Rectal smooth muscle tissue (tissue), 1 donor: ENCODE data around the gene LSMEM2.
"Not testable (repeated sequence)": the region's sequence is repeated elsewhere in the genome, so short reads cannot be mapped to it uniquely, and the experiment has no call there.

Experiments
- H3K27ac ChIP-seq: one replicate; pipeline ENCODE4 v1.7.0; 2013; ENCODE audit warnings: low read depth, low read length, inconsistent platforms
- H3K27me3 ChIP-seq: one replicate; pipeline ENCODE4 v1.7.0; 2013; ENCODE audit warnings: low read length; ENCODE audit not compliant: control insufficient read depth, insufficient read depth
- H3K36me3 ChIP-seq: one replicate; pipeline ENCODE4 v1.7.0; 2013; ENCODE audit warnings: low read length; ENCODE audit not compliant: control insufficient read depth, insufficient read depth
- H3K4me1 ChIP-seq: one replicate; pipeline ENCODE4 v1.7.0; 2013; ENCODE audit warnings: low read length; ENCODE audit not compliant: control insufficient read depth, insufficient read depth
- H3K4me3 ChIP-seq: one replicate; pipeline ENCODE4 v1.7.0; 2013; ENCODE audit warnings: low read length
- H3K9ac ChIP-seq: one replicate; pipeline ENCODE4 v1.7.0; 2013; ENCODE audit warnings: low read length

Gene LSMEM2

GRCh38 chr3:50302095-50303012 is 23.5 kb downstream of the LSMEM2 start:
- peak overlapping the region; percentile 12 for H3K4me3 ChIP-seq

GRCh38 chr3:50303013-50303815 is 24.3 kb downstream of the LSMEM2 start, which contains the start of gene HYAL1:
HYAL1 (minus strand) TSS chr3:50303574; CDS start chr3:50302956, 618 bp downstream.
- Histone ChIP-seq H3K27me3 (no peaks in the 10 kb centered on the region), H3K4me1 (peaks cover 10% of the 10 kb centered on the region), H3K9ac (no peak within 1 kb of the TSS), H3K4me3 (peak within 1 kb of the TSS; percentile 30), H3K36me3 (no peaks in the 10 kb centered on the region), H3K27ac (peak within 1 kb of the TSS; percentile 57)

More at GRCh38 chr3:50302095-50303012, 23.5 kb downstream of the LSMEM2 start:
- H3K27me3 ChIP-seq, result no peaks in the 10 kb centered on the region
- peaks cover 10% of the 10 kb centered on the region for H3K4me1 ChIP-seq
- H3K9ac ChIP-seq, result no peak overlapping the region
- no peaks in the 10 kb centered on the region for H3K36me3 ChIP-seq
- peak overlapping the region; percentile 12 for H3K27ac ChIP-seq

GRCh38 chr3:50304601-50305000 is 25.7 kb downstream of the LSMEM2 start:
- no peak overlapping the region for H3K9ac ChIP-seq
- peaks cover 3% of the 10 kb centered on the region for H3K4me1 ChIP-seq
- no peaks in the 10 kb centered on the region for H3K36me3 ChIP-seq
- H3K27me3 ChIP-seq, result no peaks in the 10 kb centered on the region
- H3K4me3 ChIP-seq, result no peak overlapping the region
- no peak overlapping the region for H3K27ac ChIP-seq

- H3K4me1 ChIP-seq, H3K27ac ChIP-seq, H3K4me3 ChIP-seq, H3K36me3 ChIP-seq, H3K27me3 ChIP-seq, H3K9ac ChIP-seq: not testable (repeated sequence)
Measured at GRCh38 chr3:50312041-50312440, 33.2 kb downstream of the LSMEM2 start.

GRCh38 chr3:50314342-50314741 is 35.5 kb downstream of the LSMEM2 start:
- peaks cover 8% of the 10 kb centered on the region for H3K36me3 ChIP-seq
- no peak overlapping the region for H3K4me3 ChIP-seq
- H3K27ac ChIP-seq, result no peak overlapping the region
- peaks cover 6% of the 10 kb centered on the region for H3K4me1 ChIP-seq
- no peaks in the 10 kb centered on the region for H3K27me3 ChIP-seq
- H3K9ac ChIP-seq, result no peak overlapping the region

GRCh38 chr3:50314816-50315215 is 35.9 kb downstream of the LSMEM2 start:
- no peak overlapping the region for H3K4me3 ChIP-seq
- no peak overlapping the region for H3K9ac ChIP-seq
- peaks cover 8% of the 10 kb centered on the region for H3K36me3 ChIP-seq
- peaks cover 11% of the 10 kb centered on the region for H3K4me1 ChIP-seq
- no peak overlapping the region for H3K27ac ChIP-seq
- H3K27me3 ChIP-seq, result no peaks in the 10 kb centered on the region

- peak overlapping the region; percentile 34 for H3K4me3 ChIP-seq
- H3K36me3 ChIP-seq, result peaks cover 8% of the 10 kb centered on the region
- H3K9ac ChIP-seq, result peak overlapping the region; percentile 74
- H3K4me1 ChIP-seq, result peaks cover 17% of the 10 kb centered on the region
- peak overlapping the region; percentile 54 for H3K27ac ChIP-seq
- no peaks in the 10 kb centered on the region for H3K27me3 ChIP-seq
Measured at GRCh38 chr3:50316657-50317242, 37.9 kb downstream of the LSMEM2 start.

GRCh38 chr3:50317300-50317699 is 38.4 kb downstream of the LSMEM2 start:
- Histone ChIP-seq H3K27ac (peak overlapping the region; percentile 54), H3K27me3 (no peaks in the 10 kb centered on the region)

GRCh38 chr3:50318163-50318562 is 39.3 kb downstream of the LSMEM2 start:
- Histone ChIP-seq H3K27ac (no peak overlapping the region), H3K27me3 (no peaks in the 10 kb centered on the region), H3K4me3 (peak overlapping the region; percentile 1), H3K4me1 (peaks cover 21% of the 10 kb centered on the region), H3K36me3 (peaks cover 8% of the 10 kb centered on the region), H3K9ac (no peak overlapping the region)

More at GRCh38 chr3:50317300-50317699, 38.4 kb downstream of the LSMEM2 start:
- Histone ChIP-seq H3K36me3 (peaks cover 8% of the 10 kb centered on the region), H3K4me3 (peak overlapping the region; percentile 34), H3K9ac (peak overlapping the region; percentile 74), H3K4me1 (peaks cover 21% of the 10 kb centered on the region)

- Histone ChIP-seq H3K4me3 (peak overlapping the region; percentile 1), H3K27me3 (no peaks in the 10 kb centered on the region), H3K36me3 (peaks cover 8% of the 10 kb centered on the region), H3K27ac (no peak overlapping the region), H3K4me1 (peaks cover 21% of the 10 kb centered on the region), H3K9ac (no peak overlapping the region)
Measured at GRCh38 chr3:50318615-50319014, 39.7 kb downstream of the LSMEM2 start.

GRCh38 chr3:50319181-50319893 is 40.5 kb downstream of the LSMEM2 start:
- no peak overlapping the region for H3K9ac ChIP-seq
- H3K27me3 ChIP-seq, result no peaks in the 10 kb centered on the region
- peaks cover 8% of the 10 kb centered on the region for H3K36me3 ChIP-seq
- H3K4me1 ChIP-seq, result peaks cover 21% of the 10 kb centered on the region
- no peak overlapping the region for H3K27ac ChIP-seq
- H3K4me3 ChIP-seq, result no peak overlapping the region
